GM12874 (cell line): ENCODE data around the gene TEX14.

Experiments used
- TF ChIP-seq, protein P1 (sequence below): IDR thresholded peaks from 2 replicates; pipeline ENCODE4 v1.5.1; 2011; ENCODE audit warnings: low read depth, mild to moderate bottlenecking, control low read depth, low read length, moderate library complexity; ENCODE audit not compliant: insufficient read depth

The TEX14 gene

DNA sequence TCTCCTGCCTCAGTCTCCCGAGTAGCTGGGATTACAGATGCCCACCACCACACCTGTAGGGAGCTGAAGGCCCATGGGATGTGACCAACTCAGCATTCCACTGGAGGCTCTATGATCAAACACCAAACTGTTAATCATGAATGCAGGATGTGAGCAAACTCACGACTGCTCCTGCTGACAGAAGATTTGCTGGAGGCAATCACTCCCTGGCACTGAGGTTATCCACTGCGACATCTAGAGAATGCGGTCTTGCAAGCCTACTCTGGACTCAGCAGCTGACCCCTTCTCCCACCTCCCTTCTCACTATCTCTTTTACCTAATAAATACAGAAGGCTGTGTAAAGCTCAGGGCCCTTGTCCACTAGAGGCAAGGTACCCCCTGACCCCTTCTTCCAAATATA, 4.9 kb downstream of the TEX14 start:
- TF ChIP-seq, protein P1, sequence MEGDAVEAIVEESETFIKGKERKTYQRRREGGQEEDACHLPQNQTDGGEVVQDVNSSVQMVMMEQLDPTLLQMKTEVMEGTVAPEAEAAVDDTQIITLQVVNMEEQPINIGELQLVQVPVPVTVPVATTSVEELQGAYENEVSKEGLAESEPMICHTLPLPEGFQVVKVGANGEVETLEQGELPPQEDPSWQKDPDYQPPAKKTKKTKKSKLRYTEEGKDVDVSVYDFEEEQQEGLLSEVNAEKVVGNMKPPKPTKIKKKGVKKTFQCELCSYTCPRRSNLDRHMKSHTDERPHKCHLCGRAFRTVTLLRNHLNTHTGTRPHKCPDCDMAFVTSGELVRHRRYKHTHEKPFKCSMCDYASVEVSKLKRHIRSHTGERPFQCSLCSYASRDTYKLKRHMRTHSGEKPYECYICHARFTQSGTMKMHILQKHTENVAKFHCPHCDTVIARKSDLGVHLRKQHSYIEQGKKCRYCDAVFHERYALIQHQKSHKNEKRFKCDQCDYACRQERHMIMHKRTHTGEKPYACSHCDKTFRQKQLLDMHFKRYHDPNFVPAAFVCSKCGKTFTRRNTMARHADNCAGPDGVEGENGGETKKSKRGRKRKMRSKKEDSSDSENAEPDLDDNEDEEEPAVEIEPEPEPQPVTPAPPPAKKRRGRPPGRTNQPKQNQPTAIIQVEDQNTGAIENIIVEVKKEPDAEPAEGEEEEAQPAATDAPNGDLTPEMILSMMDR = no peak

DNA sequence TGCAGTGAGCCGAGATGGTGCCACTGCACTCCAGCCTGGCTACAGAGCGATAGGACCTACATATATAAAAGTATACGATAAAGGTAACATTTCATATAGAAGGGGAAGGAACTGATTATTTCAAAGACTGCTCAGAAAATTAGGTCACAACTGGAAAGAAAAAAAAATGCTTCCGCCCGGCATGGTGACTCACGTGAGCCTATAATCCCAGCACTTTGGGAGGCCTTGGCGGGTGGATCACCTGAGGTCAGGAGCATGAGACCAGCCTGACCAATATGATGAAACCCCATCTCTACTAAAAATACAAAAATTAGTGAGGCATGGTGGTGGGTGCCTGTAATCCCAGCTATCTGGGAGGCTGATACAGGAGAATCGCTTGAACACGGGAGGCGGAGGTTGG, 7.8 kb downstream of the TEX14 start:
- TF ChIP-seq, protein P1 = no peak

DNA sequence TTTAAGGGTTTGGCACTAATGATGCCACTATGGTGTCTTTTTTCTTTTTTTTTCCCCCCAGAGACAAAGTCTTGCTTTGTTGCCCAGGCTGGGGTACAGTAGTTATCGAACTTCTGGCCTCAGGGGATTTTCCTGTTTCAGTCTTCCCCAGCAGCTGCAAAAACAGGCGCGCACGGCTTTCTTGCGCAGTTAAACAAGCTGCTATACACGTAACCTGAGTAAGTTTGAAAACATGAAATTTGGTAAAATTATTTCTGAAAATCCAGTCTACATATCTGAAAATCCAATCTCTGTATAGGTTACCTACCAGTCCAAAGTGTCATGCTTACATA, 11.8 kb downstream of the TEX14 start:
- TF ChIP-seq, protein P1 = no peak

DNA sequence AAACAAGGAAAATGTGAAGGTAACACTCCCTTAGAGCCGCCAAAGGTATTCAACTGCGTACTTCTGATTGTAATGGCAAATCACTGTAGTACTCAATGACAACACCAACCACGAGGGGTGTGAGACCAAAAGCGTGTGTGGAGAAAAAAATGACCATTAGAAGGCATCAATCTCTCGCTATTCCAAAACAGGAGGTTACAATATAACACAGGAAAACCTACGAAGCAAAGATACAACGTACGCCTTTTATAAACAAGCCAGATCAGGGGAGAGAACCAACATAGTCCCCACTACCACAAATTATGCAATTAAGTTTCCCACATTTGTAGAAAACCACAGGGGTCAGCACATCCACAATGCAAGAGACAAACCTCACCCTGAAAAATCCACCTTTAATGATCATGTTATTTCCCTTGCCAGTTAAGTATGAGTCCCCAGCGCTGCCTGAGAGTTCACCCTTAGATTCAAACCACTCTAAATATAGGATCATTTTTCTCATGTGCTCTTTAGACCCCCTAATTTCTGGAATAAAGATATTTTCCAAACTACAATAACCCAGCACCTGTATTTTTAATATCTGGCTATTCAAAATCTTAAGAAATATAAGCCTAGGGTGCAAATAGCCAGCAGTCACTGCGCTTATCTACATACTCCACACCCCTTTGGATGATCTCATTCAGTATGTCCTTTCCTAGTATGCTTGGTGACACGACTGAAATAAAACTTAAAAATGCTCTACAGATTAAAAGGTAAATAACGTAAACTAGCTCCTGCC, 12.4 kb downstream of the TEX14 start:
- TF ChIP-seq, protein P1 = no peak

DNA sequence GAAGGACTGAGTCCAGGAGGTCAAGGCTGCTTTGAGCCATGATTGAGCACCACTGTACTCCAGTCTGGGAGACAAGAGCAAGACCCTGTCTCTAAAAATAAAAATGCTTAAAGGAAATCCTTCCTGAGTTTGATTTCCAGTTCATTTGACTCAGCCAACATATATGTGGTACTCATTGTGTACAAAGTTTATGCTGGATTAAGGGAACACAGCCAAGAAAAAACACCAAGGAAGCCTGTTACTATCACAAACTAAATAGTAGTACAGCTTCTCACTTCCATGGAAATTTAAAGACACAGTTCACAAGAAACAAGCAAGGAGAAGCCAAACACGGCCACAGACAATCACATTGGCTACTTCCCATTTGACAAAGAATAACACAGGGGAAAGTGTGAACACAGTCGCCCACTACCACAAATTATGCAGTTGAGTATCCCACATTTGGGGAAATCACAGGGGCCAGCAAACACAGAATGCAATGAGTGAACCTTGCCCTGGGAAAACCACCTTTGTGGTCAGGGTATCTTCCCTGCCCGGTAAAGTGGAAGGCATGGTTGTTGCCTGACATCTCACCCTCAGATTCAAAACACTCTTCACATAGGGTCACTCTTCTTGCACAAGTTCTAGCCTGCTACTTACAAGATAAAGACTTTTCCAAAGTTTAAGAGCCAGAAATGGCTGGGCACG, 14.5 kb downstream of the TEX14 start:
- TF ChIP-seq, protein P1 = no peak

DNA sequence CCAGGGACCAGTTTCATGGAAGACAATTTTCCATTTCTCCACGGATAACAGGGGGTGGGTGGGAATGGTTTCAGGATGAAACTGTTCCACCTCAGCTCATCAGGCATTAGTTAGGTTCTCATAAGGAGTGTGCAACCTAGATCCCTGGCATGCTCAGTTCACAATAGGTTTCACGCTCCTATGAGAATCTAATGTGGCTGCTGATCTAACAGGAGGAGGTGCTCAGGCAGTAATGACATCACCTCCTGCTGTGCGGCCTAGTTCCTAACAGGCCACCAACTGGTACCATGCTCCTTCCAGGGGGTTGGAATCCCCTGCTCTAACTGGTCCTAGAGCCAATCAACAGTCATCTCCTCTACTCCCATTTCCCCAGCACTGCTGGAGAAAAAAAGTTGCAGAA, 19.9 kb downstream of the TEX14 start:
- TF ChIP-seq, protein P1 = no peak

DNA sequence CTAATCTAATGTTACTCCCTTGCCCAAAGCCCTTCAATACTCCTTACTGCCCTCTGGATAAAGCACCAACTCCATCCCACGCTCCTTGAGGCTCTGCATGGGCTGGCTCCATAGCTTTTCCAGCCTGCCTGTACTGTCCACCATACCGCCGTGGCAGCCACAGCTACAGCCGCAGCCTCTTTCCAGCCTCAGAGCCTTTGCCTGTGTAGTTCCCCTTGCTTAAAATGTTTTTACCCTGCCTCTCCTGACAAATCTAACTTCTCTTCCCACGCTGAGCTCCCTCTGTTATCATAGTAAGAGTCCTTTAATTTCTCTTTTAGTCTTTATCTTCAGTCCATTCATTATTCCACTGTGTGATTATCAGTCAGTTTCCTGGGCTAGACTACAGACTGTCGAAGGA, 22.0 kb downstream of the TEX14 start:
- TF ChIP-seq, protein P1 = no peak
